Left renal cortex interstitium (tissue), 4 donors: Measurements from ENCODE around the gene SNRNP35. TPM values are rescaled to one million over a fixed set of nuclear protein-coding genes. Genes with fewer than 3 reads are reported as not detected.

Experiments used
- polyA plus RNA-seq, 4 donors: library from polyadenylated mRNA; unstranded; fragments of 120-200 nt; gene quantifications; one replicate each; pipeline ENCODE4 v1.2.1, GENCODE V29; 2013; ENCODE audit not compliant: insufficient read length in 4 of 4

Gene SNRNP35
- polyA plus RNA-seq, 4 donors: 39.1 to 48.3 (median 44.4) TPM

Other genes with a start within 250 kb of the SNRNP35 start
- 10 to 100 TPM; 26.0 to 47.6 (median 31.4) TPM for gene MPHOSPH9, start 225.0 kb upstream of the SNRNP35 start, polyA plus RNA-seq
- gene MTRFR, start 224.7 kb upstream of the SNRNP35 start, polyA plus RNA-seq: 10 to 100 TPM; 20.4 to 24.3 (median 22.8) TPM
- gene CDK2AP1, start 186.3 kb upstream of the SNRNP35 start, polyA plus RNA-seq: 100 to 1,000 TPM; 138 to 211 (median 178) TPM
- 10 to 100 TPM; 24.0 to 33.3 (median 29.5) TPM for gene SBNO1, start 93.3 kb upstream of the SNRNP35 start, polyA plus RNA-seq
- 10 to 100 TPM; 46.8 to 63.6 (median 49.2) TPM for gene KMT5A, start 74.0 kb upstream of the SNRNP35 start, polyA plus RNA-seq
- gene RILPL2, start 21.5 kb upstream of the SNRNP35 start, polyA plus RNA-seq: 1 to 10 TPM; 5.9 to 6.2 (median 6.2) TPM
- 10 to 100 TPM; 16.7 to 26.5 (median 21.0) TPM for gene RILPL1, start 75.6 kb downstream of the SNRNP35 start, polyA plus RNA-seq
- 100 to 1,000 TPM; 189 to 233 (median 227) TPM for gene TMED2, start 126.4 kb downstream of the SNRNP35 start, polyA plus RNA-seq
- 10 to 100 TPM; 22.4 to 49.8 (median 31.7) TPM for gene DDX55, start 144.0 kb downstream of the SNRNP35 start, polyA plus RNA-seq
- 10 to 100 TPM; 63.6 to 70.0 (median 67.3) TPM for gene EIF2B1, start 175.5 kb downstream of the SNRNP35 start, polyA plus RNA-seq
- gene GTF2H3, start 175.7 kb downstream of the SNRNP35 start, polyA plus RNA-seq: 10 to 100 TPM; 30.4 to 38.1 (median 31.9) TPM
- gene TCTN2, start 213.0 kb downstream of the SNRNP35 start, polyA plus RNA-seq: 10 to 100 TPM; 23.0 to 35.7 (median 29.4) TPM